ENCODE measurements around the gene CISD3.

CISD3 gene

DNA sequence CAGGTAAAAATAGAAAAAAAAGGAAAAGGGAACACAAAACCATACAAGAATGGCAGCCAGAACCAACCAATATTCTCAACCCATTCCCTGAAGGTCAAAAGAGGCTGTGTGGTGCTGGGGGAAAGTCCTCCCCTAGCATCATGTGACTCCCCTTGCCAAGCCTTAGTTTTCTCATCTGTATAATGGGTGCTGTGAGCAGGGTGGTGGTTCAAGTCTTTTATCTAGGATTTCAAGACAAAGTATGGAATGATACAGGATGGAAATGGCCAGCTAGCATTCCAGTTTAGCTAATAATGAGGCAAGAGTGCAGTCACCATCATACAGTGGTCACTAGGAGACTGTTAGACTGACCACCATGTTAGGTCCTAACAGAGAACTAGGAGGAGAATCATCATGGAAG lies 43.1 kb downstream of the CISD3 start:
- no peak for DNase-seq (ENCODE audit: low read depth in 3 of 3)

- DNase-seq (ENCODE audit: low read depth in 3 of 3): no peak
Observed at GRCh38 chr17:38777641-38778250, 47.6 kb downstream of the CISD3 start.

DNA sequence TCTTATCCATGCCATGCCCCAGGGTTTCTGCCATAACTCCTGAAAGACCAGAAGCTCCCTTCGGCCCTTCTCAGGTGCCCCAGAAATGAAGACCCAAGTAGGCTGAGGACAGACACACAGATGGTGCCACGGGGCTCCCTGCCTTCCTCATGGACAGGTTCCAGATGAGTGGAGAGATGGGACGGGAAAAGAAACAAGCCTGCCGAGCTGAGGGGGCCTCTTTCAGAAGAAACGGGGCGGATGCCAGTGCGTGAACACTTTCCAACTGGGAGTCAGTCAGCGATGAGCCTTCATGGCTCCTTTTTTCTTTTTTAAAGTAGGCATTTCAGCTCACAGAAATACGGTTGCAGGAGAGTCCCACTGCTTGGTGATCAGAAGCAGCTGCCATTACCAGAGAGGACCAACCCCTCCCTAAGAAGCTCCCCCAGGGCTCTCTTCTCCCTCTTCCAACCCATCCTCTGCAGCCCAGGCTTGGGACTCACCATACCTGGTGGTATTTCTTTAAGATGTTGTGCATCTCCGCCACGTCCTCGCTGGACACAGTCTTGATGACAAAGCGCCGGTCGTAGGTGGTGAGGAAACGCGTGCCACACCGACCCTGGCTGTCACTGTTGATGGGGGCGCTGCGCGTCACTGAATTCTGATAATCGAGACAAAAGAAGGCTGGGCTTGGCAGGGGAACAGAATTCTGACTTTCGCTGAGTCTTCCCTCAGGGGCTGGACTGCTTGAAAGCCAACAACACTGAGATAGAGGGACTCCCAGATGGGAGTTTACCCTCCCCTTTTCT lies 50.0 kb downstream of the CISD3 start:
- DNase-seq (ENCODE audit: low read depth in 3 of 3): no peak

GRCh38 chr17:38783227-38783626 lies 53.1 kb downstream of the CISD3 start:
- DNase-seq (ENCODE audit: low read depth in 3 of 3): no peak

All from stimulated activated CD4-positive, alpha-beta T cell treated with anti-CD3 and anti-CD28 coated beads, TNF-alpha, amount 100 ng/mL, for 4 hours (primary cell).